ENCODE results near the gene VASH1. TPM values are rescaled to one million over a fixed set of nuclear protein-coding genes. Genes with fewer than 3 reads are reported as not detected.

The VASH1 gene
- polyA plus RNA-seq, 3 donors = 34.3 to 44.6 (median 34.5) TPM

DNA sequence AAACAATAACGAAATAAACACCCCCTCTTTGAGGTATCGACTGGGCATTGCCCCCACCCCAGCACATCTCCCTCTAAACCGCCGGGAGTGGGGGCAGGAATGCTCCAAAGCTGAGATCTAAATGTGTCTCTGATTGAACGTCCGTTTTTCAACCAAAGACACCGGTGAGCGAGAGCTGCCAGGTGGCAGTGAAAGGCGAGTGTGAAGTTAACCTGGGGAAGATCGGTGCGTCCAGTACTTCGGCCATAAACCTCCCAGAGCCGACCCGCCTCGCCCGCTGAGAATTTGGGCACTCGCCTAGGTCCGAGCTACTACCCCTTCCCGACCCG, 50.8 kb downstream of the VASH1 start:
- DNase-seq (ENCODE audit: extremely low read depth in 1 of 11, low read depth in 9 of 11, low spot score in 4 of 11) = no peak

DNA sequence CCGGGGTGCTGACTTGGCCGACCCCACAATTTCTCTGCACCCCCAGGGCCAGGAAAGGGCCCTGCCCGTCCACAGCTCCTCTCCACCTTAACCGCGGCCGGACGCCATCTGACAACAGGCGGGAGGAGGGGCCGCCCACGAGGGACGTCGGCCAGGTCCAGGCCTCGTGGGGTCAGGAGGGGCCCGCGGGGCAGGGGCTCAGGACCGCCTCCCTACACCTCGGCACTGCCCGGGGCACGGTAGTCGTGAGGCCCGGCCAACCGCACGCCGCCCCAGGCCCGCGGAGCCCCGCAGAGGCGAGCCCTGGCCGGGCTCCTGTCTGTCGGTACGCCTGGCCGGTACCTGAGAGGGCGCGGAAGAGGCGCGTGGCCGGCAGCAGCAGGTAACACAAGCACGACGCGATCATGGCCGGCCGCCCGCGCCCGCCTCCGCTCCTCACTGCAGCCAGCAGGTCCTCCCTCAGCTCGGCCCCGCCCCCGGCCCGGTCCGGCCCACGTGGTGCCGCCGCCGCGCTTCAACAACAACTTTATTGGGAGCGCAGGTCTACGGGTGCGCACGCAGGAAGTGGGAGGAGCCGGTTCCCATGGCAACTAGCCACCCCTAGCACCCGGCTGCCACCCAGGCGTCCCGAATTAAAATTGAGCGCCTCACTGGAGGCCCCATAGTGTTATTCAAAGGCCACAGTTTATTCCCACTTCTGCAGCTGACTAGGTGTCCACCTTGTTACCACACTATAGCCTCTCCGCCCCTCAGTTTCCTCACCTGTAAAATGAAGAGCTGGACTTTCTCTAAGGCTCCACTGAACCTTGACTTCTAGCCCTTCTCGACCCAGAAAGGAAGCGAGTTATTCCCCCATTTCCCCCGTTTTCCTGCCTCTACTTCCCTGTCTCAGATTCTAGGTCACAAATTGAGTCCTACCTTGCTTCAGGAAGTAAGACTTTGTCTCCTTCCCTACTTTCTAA, 51.4 kb downstream of the VASH1 start, which contains the start of gene ANGEL1:
Gene ANGEL1 (minus strand): TSS at position 461 of the 962 bp plus-strand sequence. CDS start 55 bp downstream, at position 406.
- peak; percentile 78 to 94 (median 91) for DNase-seq (ENCODE audit: extremely low read depth in 1 of 11, low read depth in 9 of 11, low spot score in 4 of 11)

DNA sequence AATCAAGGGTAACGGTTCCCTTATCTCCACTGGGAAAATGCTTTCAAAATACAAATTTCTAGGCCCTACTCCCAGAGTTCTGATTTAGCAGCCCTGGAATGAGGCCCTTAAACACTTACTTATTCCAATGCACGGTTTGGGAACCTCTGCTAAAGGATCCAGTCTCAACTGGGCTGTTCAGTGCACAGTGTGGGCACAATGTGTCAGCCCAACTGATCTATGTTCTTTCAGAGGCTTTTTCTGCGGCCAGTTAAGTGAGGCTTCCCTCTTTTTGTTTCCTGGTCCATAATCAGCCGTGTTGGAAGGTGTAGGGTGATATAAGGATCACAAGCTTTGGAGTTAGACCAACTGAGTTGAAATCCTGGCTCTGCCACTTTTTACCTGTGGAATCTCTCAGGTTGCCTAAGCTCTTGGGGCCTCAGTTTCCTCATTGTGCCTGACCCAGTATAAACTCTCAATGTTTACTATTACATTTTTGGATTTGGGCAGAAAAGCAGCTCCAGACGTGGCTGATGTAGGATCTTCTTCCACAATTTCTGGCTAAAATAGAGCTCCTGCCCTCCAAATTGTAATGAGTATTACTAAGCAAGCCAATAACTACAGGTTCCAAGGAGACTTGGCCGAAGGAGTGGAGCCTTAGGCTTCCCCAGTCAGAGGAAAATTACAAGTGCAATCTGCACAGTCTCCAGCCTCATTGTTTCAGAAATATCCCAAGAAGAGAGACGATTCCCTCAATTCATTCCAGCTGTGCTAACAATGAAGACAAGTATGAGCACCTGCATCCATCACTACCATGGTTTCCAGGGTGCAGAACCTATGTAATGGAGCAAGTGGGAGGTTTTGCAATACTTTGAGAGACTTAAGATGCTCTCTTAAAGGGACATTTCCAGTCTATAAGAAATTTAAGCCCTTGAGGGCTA, 53.7 kb downstream of the VASH1 start:
- no peak for DNase-seq (ENCODE audit: extremely low read depth in 1 of 11, low read depth in 9 of 11, low spot score in 4 of 11)

DNA sequence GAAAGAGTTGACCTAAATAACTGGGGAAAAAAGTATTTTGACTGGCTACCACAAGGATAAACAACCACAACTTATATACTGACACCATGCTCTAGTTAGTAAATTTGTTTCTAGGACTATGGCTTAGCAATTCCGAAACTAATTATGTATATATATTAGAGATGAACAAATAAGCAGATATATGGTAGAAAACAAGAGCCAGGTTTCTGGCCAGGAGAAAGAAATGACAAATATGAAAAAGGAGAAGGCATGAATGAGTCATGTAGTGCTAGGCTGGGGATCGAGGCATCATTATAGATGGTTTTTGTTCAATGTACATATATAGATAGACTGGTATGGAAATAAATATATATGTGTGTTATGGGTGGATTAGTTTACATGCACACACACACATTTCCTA, 59.4 kb downstream of the VASH1 start:
- no peak for DNase-seq (ENCODE audit: extremely low read depth in 1 of 11, low read depth in 9 of 11, low spot score in 4 of 11)

DNA sequence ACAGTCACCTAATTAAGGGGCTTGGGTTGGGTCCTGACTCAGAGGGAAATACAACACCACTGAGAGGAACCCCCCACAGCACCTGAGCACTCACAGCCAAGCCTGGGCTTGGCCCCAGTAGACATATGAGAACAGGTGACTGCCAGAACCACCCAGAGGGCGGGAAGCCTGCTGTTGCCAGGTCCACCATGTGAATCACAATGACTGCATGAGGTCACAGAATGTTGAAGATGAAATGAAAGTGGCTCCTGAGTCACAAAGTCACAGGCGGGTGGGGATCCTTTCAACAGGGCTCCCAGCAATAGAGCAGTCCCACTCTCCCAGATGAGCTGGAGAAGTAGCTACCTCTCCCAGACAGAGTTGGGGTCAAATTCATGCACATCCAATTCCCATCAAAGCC, 64.9 kb downstream of the VASH1 start, which contains the start of gene LRRC74A:
Gene LRRC74A (plus strand): TSS at position 287 of the 400 bp plus-strand sequence. CDS start 290 bp downstream, outside the sequence.
- DNase-seq (ENCODE audit: extremely low read depth in 1 of 11, low read depth in 9 of 11, low spot score in 4 of 11) = no peak

DNA sequence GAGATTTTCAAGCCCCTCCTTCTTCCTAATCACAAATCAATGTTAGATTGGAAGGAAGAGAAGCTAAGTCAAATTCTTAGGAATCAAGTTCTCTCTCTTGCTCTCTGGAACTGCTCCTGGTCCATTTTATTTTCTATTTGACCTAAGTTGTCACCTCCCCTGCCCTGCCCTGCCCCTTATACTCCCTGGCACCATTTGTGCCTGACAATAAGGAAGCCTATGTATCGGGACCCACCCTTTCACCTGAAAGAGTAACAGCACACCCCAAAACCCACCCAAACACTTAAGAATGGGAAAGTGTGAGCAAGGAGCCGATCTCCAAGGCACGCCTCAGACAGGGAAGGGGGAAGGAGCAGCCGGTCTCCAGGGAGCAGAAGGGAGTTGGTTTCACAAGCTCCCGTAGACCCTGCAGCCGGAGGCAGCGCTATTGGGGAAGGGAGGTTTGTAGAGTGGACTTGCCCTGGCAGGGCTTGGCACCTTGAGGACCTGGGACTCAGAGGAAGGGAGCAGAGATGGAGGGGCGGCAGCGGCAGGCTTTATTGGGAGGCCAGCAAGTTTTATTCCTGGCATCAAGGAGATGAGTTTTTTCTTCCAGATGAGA, 66.5 kb downstream of the VASH1 start:
- no peak for DNase-seq (ENCODE audit: extremely low read depth in 1 of 11, low read depth in 9 of 11, low spot score in 4 of 11)

DNA sequence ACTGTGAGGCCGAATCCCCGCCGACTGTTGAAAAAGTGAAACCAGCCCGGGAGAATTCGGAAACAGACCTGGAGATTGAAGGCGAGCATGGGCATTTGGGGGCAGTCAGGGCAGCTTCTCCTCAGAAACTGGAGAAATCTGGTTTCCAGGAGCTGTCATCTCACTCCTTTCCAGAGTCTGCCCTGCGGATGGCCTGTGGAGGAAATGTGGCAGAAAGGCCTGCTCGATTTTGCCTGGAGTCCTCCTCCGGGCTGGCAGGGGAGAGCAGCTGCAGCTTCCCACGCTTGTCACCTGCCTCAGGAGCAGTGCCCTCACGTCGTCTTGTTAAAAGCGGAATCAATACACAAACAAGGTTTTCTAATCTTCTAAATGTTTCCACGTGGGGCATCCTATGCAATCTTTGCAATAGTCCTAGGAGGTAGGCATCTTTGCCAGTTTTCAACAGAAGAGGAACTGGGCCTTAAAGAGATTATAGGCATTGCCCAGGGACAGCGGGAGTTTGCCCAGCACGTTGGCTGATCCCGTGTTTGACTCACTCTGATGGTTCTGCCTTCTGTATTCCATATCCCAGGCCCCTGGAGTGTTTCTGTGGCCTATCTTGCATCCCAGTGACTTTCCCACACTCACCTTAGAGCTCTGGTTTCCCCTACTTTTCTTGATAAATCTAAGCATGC, 67.2 kb downstream of the VASH1 start:
- no peak for DNase-seq (ENCODE audit: extremely low read depth in 1 of 11, low read depth in 9 of 11, low spot score in 4 of 11)

DNA sequence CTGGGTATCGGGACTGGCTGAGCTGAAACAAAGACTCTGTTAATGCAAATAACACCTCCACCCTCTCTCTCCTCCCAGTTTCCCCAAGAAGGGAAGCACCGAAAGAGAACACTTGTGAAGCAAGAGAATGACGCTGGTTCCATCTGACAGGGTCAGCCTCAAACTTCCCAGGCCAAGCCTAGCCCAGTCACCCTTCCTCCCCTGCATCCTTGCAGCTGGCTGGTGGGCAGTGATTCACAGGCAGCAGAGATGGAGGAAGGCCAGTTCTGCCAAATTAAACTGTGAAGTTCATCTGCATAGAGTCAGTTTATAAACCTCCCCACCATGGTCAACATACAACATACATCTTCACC, 67.7 kb downstream of the VASH1 start:
- no peak for DNase-seq (ENCODE audit: extremely low read depth in 1 of 11, low read depth in 9 of 11, low spot score in 4 of 11)

DNA sequence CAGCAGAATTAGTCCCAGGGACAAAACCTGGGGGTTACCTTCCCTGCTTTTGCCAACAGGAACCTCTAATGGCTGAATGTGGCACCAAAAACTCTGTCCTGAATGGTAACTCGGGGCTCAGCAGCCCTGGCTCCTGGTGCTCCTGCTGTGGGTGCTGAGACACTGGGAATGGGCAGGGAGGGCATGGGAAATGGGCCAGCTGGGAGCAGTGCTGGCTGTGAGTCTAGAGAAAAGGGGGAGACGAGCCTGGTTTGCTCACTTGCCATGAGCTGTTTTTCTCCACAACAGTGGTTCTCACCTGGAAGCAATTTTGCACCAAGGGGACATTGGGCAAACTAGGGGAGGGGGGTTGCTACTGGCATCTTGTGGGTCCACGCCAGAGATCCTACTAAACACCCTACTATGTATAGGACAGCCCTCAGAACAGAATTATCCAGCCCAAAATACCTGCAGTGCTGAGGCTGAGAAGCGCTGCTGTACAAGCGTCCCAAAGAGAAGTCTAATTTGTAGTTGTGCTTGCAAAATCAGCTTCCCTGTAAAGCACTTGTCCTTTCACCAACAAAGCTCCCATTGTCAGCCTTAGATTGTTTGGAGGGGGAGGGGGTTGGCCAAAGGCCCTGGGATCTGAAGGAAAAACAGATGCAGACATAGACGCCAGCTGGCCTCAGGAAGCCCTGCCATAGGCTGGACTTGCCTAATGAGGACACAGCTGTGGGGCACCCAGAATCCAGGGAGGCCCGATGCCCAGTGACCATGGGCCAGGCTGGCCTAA, 68.6 kb downstream of the VASH1 start:
- no peak for DNase-seq (ENCODE audit: extremely low read depth in 1 of 11, low read depth in 9 of 11, low spot score in 4 of 11)

DNA sequence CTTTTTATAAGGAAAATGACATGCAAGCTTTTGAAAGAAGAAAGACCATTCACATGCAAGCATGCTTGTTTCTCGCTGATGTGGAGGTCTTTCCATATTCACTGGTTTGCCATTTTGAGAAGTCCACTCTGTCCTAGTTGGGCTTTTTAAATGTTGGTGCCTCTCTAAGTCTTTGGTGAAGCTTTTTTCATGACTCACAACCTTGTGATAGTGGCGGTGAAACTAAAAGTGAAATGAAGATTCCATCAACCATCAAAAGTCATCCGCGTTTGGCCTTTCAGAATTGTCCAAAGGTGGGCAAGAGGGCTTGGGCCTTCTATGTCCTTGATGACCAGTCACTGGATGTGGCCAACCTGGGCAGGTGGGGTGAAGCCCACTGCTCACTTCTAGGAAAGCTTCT, 69.3 kb downstream of the VASH1 start:
- no peak for DNase-seq (ENCODE audit: extremely low read depth in 1 of 11, low read depth in 9 of 11, low spot score in 4 of 11)

DNA sequence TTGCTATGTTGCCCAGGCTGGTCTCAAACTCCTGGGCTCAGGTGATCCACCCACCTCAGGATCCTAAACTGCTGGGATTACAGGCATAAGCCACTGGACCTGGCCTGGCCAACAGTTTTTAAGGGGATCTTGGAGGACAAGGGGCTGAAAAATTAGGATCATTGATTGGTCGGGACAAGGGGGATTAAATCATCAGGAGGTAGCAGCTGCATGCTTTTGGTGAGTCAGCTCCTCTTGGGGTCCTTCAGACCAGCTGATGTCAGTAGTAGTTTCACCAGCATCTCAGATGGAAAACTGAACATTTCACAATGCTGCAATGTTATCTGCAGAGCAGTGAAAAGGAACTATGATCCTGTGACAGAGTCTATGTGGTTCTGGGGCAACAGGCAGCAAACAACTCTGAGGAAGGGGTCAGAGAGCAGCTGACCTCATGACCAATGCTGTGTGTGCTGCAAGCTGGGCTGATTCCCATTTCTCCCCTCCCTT, 71.3 kb downstream of the VASH1 start:
- DNase-seq (ENCODE audit: extremely low read depth in 1 of 11, low read depth in 9 of 11, low spot score in 4 of 11) = no peak

Other genes starting within 250 kb of the VASH1 start
- gene ANGEL1, start 51.4 kb downstream of the VASH1 start, polyA plus RNA-seq (ENCODE audit: insufficient read length in 3 of 3) = 10 to 100 TPM; 26.1 to 39.2 (median 26.1) TPM
- not detected for gene LRRC74A, start 64.9 kb downstream of the VASH1 start, polyA plus RNA-seq (ENCODE audit: insufficient read length in 3 of 3)

Measured in renal cortex interstitium (tissue), 11 donors.